B cell (primary cell): ENCODE results near the gene RABGAP1L. TPM values are rescaled to one million over a fixed set of nuclear protein-coding genes. Genes with fewer than 3 reads are reported as not detected.

Experiments used
- ATAC-seq: fragments of 200-7000 bp; cut with Tn5 transposase; one replicate; pipeline ENCODE4 v1.10.0; 2021; ENCODE audit warnings: low read depth, mild to moderate bottlenecking, moderate number of reproducible peaks, moderate library complexity
- CTCF ChIA-PET: fragments of 350-600 bp; sonication (Branson Sonifier 250); formaldehyde crosslinking; loops from one replicate; lab custom pipeline; 2021; ENCODE audit warnings: antibody characterized with exemption, inconsistent platforms; lab: Charles Lee
- POLR2A ChIA-PET: fragments of 350-600 bp; sonication (Branson Sonifier 250); formaldehyde crosslinking; loops from one replicate; lab custom pipeline; 2021; ENCODE audit warnings: antibody characterized with exemption; lab: Charles Lee
- DNase-seq: peaks from one replicate; pipeline ENCODE4 v3.0.0; 2013
- H2AFZ ChIP-seq: 2 replicates; pipeline ENCODE4 v1.6.1; 2012; ENCODE audit warnings: mild to moderate bottlenecking, low read depth, low read length; ENCODE audit not compliant: insufficient read depth, poor library complexity, severe bottlenecking
- H3K27ac ChIP-seq, 2 donors: 1 replicate in 1 of 2; 2 replicates in 1 of 2; pipeline ENCODE4 v1.5.1; 2012 to 2013; ENCODE audit warnings: low read length in 2 of 2, mild to moderate bottlenecking in 2 of 2, moderate library complexity in 1 of 2
- H3K27me3 ChIP-seq, 4 experiments: fragments of 200-600 bp in 1 of 4; sonication (generic) in 1 of 4; replicated peaks in 1 of 4; 1 replicate in 2 of 4; 2 replicates in 2 of 4; pipeline versions ENCODE4 v1.6.1 to v1.7.0; 2013 to 2016; ENCODE audit warnings: low read length in 3 of 4, mild to moderate bottlenecking in 2 of 4, mixed read lengths in 1 of 4, moderate library complexity in 1 of 4; ENCODE audit not compliant: insufficient read depth in 4 of 4, control insufficient read depth in 3 of 4; ENCODE audit errors: control extremely low read depth in 1 of 4
- H3K36me3 ChIP-seq, 2 experiments: replicated peaks in 1 of 2; 1 replicate in 1 of 2; 2 replicates in 1 of 2; pipeline versions ENCODE4 v1.6.1 to v1.7.1; 2013; ENCODE audit warnings: low read length in 1 of 2; ENCODE audit not compliant: insufficient read depth in 2 of 2, control insufficient read depth in 1 of 2; ENCODE audit errors: control extremely low read depth in 1 of 2, extremely low read depth in 1 of 2
- H3K4me1 ChIP-seq, 2 donors: fragments of 200-600 bp in 1 of 2; sonication (generic) in 1 of 2; 1 replicate in 1 of 2; 2 replicates in 1 of 2; pipeline versions ENCODE4 v1.5.1 to v1.6.1; 2013 to 2017; ENCODE audit warnings: low read length in 2 of 2; ENCODE audit not compliant: control insufficient read depth in 2 of 2, insufficient read depth in 2 of 2
- H3K4me2 ChIP-seq: replicated peaks from 2 replicates; pipeline ENCODE3; 2012; ENCODE audit warnings: mild to moderate bottlenecking, low read depth, low read length; ENCODE audit not compliant: poor library complexity, severe bottlenecking
- H3K4me3 ChIP-seq, 5 experiments: fragments of 200-600 bp in 1 of 5; sonication (generic) in 1 of 5; 1 replicate in 3 of 5; 2 replicates in 2 of 5; pipeline versions ENCODE4 v1.5.1 to v1.7.0; 2011 to 2016; ENCODE audit warnings: low read length in 4 of 5, mild to moderate bottlenecking in 4 of 5, low read depth in 2 of 5, control low read depth in 1 of 5, moderate library complexity in 1 of 5; ENCODE audit not compliant: insufficient read depth in 1 of 5; ENCODE audit errors: control extremely low read depth in 1 of 5, extremely low read depth in 1 of 5
- H3K79me2 ChIP-seq: fragments of 200-600 bp; sonication (generic); one replicate; pipeline ENCODE4 v1.6.0; 2016; ENCODE audit warnings: low read length; ENCODE audit not compliant: control insufficient read depth, insufficient read depth
- H3K9ac ChIP-seq: fragments of 200-600 bp; sonication (generic); 2 replicates; pipeline ENCODE4 v1.6.1; 2017; ENCODE audit warnings: mild to moderate bottlenecking, low read length, moderate library complexity
- H3K9me3 ChIP-seq, 3 donors: one replicate each; pipeline versions ENCODE4 v1.6.1 to v1.7.1; 2013; ENCODE audit warnings: low read length in 2 of 3; ENCODE audit not compliant: control insufficient read depth in 2 of 3, insufficient read depth in 1 of 3; ENCODE audit errors: control extremely low read depth in 1 of 3
- H4K20me1 ChIP-seq: 2 replicates; pipeline ENCODE4 v1.6.0; 2012; ENCODE audit warnings: mild to moderate bottlenecking, low read length; ENCODE audit not compliant: insufficient read depth, control insufficient read depth, poor library complexity, severe bottlenecking
- H3K27ac Mint-ChIP-seq: one replicate; pipeline ENCODE4 v1.8.0; 2021; ENCODE audit warnings: mixed read lengths
- H3K27me3 Mint-ChIP-seq: one replicate; pipeline ENCODE4 v1.8.0; 2021; ENCODE audit warnings: mixed read lengths
- H3K4me1 Mint-ChIP-seq: one replicate; pipeline ENCODE4 v1.8.0; 2021; ENCODE audit warnings: mixed read lengths
- H3K4me3 Mint-ChIP-seq: one replicate; pipeline ENCODE4 v1.8.0; 2021; ENCODE audit warnings: mixed read lengths
- H3K9me3 Mint-ChIP-seq: one replicate; pipeline ENCODE4 v1.8.0; 2022; ENCODE audit warnings: mixed read lengths; ENCODE audit not compliant: insufficient read depth
- EZH2 ChIP-seq: IDR thresholded peaks from 2 replicates; pipeline ENCODE4 v1.6.1; 2012; ENCODE audit warnings: borderline replicate concordance, low read depth, mild to moderate bottlenecking, moderate library complexity, low read length; ENCODE audit not compliant: insufficient read depth, poor library complexity, severe bottlenecking
- WGBS: methylation state at CpG from one replicate; pipeline ENCODE4 v1.1.5; 2013; ENCODE audit warnings: missing lambda C conversion rate; ENCODE audit not compliant: insufficient coverage; 5-methylcytosine and 5-hydroxymethylcytosine counted together
- intact Hi-C: fragments of 100-400 bp; cut with micrococcal nuclease; formaldehyde crosslinking; loops from one replicate; pipeline ENCODE4 v1.10.0; 2022
- polyA plus RNA-seq: library from polyadenylated mRNA; depleted of rRNA; stranded (reverse); fragments of >200 nt; gene quantifications from 2 replicates; pipeline ENCODE4 v1.2.3, GENCODE V29; 2012
- total RNA-seq, 2 donors: library from RNA; stranded (reverse); fragments of 120-200 nt in 1 of 2; gene quantifications; 1 replicate in 1 of 2; 2 replicates in 1 of 2; pipeline versions ENCODE4 v1.2.3 to v1.2.4, GENCODE V29; 2013 to 2022
- TF ChIP-seq, protein P1 (sequence below): fragments of 200-600 bp; IDR thresholded peaks from one replicate; pipeline ENCODE4 v1.8.0; 2022; ENCODE audit warnings: antibody characterized with exemption, mild to moderate bottlenecking

The RABGAP1L gene
- total and polyA plus RNA-seq, 2 donors (not counting 1 experiment from before 2014, with no cell fraction given), result 34.9 to 159 TPM

DNA sequence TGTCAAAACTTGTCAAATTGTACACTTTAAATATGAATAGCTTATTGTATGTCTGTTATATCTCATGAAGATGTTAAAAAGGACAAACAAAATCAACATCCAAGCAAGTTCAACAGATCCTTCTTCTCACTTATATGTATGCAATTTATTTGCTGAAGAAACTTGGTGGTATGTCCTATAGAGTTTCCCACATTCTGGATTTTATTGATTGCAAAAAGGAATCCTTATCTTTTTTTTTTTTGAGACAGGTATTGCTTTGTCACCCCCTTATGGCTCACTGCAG is 5.6 kb upstream of the RABGAP1L start:
- Histone ChIP-seq H3K79me2 (peaks cover 4% of the 10 kb centered on the region), H3K9ac (no peak overlapping the region), H3K4me3 (no peak overlapping the region), H3K4me1 (peaks cover 16 to 34% of the 10 kb centered on the region in 2 donors), H3K4me2 (no peak overlapping the region), H3K9me3 (peaks cover 0 to 3% (median 0%) of the 10 kb centered on the region in 3 donors), H3K27ac (no peak overlapping the region), H3K36me3 (no peaks in the 10 kb centered on the region), H2AFZ (no peak overlapping the region), H4K20me1 (no peaks in the 10 kb centered on the region), H3K27me3 (no peaks in the 10 kb centered on the region)
- peaks cover 25% of the 10 kb centered on the region for H3K4me1 Mint-ChIP-seq
- intact Hi-C loops, result loop anchor here (10.0 kb wide), 1 partner anchor 871 kb away; the partner anchor contains the start of gene MRPS14
- no peaks in the 10 kb centered on the region for H3K27me3 Mint-ChIP-seq
- H3K4me3 Mint-ChIP-seq, result no peak overlapping the region
- DNase-seq, result no peak
- ATAC-seq, result no peak
- CTCF ChIA-PET, result interaction anchor here (0.6 to 1.5 kb wide), 2 partner anchors 64 to 214 kb away, joined by 3 to 5 read pairs; no protein-coding TSS in a partner anchor
- no peaks in the 10 kb centered on the region for H3K9me3 Mint-ChIP-seq
- no peak for TF ChIP-seq EZH2
- TF ChIP-seq, protein P1, sequence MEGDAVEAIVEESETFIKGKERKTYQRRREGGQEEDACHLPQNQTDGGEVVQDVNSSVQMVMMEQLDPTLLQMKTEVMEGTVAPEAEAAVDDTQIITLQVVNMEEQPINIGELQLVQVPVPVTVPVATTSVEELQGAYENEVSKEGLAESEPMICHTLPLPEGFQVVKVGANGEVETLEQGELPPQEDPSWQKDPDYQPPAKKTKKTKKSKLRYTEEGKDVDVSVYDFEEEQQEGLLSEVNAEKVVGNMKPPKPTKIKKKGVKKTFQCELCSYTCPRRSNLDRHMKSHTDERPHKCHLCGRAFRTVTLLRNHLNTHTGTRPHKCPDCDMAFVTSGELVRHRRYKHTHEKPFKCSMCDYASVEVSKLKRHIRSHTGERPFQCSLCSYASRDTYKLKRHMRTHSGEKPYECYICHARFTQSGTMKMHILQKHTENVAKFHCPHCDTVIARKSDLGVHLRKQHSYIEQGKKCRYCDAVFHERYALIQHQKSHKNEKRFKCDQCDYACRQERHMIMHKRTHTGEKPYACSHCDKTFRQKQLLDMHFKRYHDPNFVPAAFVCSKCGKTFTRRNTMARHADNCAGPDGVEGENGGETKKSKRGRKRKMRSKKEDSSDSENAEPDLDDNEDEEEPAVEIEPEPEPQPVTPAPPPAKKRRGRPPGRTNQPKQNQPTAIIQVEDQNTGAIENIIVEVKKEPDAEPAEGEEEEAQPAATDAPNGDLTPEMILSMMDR, result no peak
- no peak overlapping the region for H3K27ac Mint-ChIP-seq
- POLR2A ChIA-PET, result interaction anchor here (0.6 to 0.7 kb wide), 2 partner anchors 10 to 659 kb away, joined by 4 to 6 read pairs; no protein-coding TSS in a partner anchor

- Histone ChIP-seq H3K27me3 (no peaks in the 10 kb centered on the region), H3K4me3 (no peak overlapping the region), H2AFZ (no peak overlapping the region), H3K27ac (no peak overlapping the region), H3K4me1 (peaks cover 26 to 48% of the 10 kb centered on the region in 2 donors), H3K9me3 (no peaks in the 10 kb centered on the region), H3K9ac (no peak overlapping the region), H4K20me1 (no peaks in the 10 kb centered on the region), H3K4me2 (no peak overlapping the region), H3K79me2 (peaks cover 23% of the 10 kb centered on the region), H3K36me3 (no peaks in the 10 kb centered on the region)
- TF ChIP-seq EZH2, result no peak
- TF ChIP-seq, protein P1, result no peak
- WGBS, result no CpG with 5 or more reads among the region's 1 CpG
- no peak for DNase-seq
- Mint-ChIP-seq H3K9me3 (no peaks in the 10 kb centered on the region), H3K27me3 (no peaks in the 10 kb centered on the region), H3K4me1 (peaks cover 40% of the 10 kb centered on the region), H3K4me3 (no peak overlapping the region), H3K27ac (peak overlapping the region; percentile 54)
- ATAC-seq, result no peak
- ChIA-PET POLR2A (interaction anchor here (0.7 kb wide), 2 partner anchors 43 to 797 kb away, joined by 4 read pairs; no protein-coding TSS in a partner anchor), CTCF (interaction anchor here (1.0 kb wide), 1 partner anchor 168 kb away, joined by 3 read pairs; no protein-coding TSS in a partner anchor)
- intact Hi-C loops, result loop anchor here (2.0 to 10.0 kb wide), 5 partner anchors 22 to 1339 kb away; partner anchors contain the start of gene MRPS14
Measured at GRCh38 chr1:174156437-174156836, 2.9 kb upstream of the RABGAP1L start.
